A549 (cell line): ENCODE results near the gene IER2. TPM values are rescaled to one million over a fixed set of nuclear protein-coding genes. Genes with fewer than 3 reads are reported as not detected.

Source experiments
- ATAC-seq, 2 experiments: fragments of 200-7000 bp in 1 of 2; fragments of >200 bp in 1 of 2; cut with Nextera tagmentation in 1 of 2; cut with Tn5 transposase in 1 of 2; 3 replicates each; pipeline versions ENCODE4 v1.8.0 to v1.9.1; 2018 to 2020; ENCODE audit warnings: mild to moderate bottlenecking in 1 of 2, moderate library complexity in 1 of 2
- CTCF ChIA-PET: fragments of 300-600 bp; sonication (Branson Sonifier 250); formaldehyde crosslinking; extraction: SDS; loops from one replicate; lab custom pipeline; 2021; ENCODE audit warnings: antibody characterized with exemption, inconsistent platforms; lab: Yijun Ruan, JAX
- POLR2A ChIA-PET: fragments of 350-600 bp; formaldehyde crosslinking; extraction: SDS; loops from one replicate; lab custom pipeline; 2021; ENCODE audit warnings: antibody characterized with exemption, inconsistent platforms; lab: Yijun Ruan, JAX
- DNase-seq, 2 experiments: peaks; one replicate each; pipeline versions ENCODE4 v3.0.0 to v3.0.0-alpha.2; 2011 to 2016; ENCODE audit warnings: low read depth in 1 of 2, low spot score in 1 of 2
- FAIRE-seq: peaks from 2 replicates; lab custom pipeline; 2011; peaks lifted over from hg19 to GRCh38; lab: Jason Lieb, UNC
- H3K27ac ChIP-seq, 2 experiments: fragments of >200 bp; sonication (Bioruptor Twin); formaldehyde crosslinking; 3 replicates each; pipeline ENCODE4 v1.5.1; 2016 to 2017
- H3K4me1 ChIP-seq: fragments of >200 bp; sonication (Bioruptor Twin); formaldehyde crosslinking; 3 replicates; pipeline ENCODE4 v1.6.1; 2016
- H3K4me2 ChIP-seq: fragments of >200 bp; sonication (Bioruptor Twin); formaldehyde crosslinking; 3 replicates; pipeline ENCODE4 v1.6.1; 2016
- H3K4me3 ChIP-seq: fragments of >200 bp; sonication (Bioruptor Twin); formaldehyde crosslinking; 3 replicates; pipeline ENCODE4 v1.5.1; 2016
- H3K9me3 ChIP-seq: fragments of >200 bp; sonication (Bioruptor Twin); formaldehyde crosslinking; 3 replicates; pipeline ENCODE4 v1.6.1; 2016
- CBX2 ChIP-seq: fragments of 200-600 bp; sonication (generic); IDR thresholded peaks from 2 replicates; pipeline ENCODE4 v1.6.1; 2016; ENCODE audit warnings: low read depth, mild to moderate bottlenecking, borderline replicate concordance
- EHF ChIP-seq: fragments of 250-450 bp; sonication (Bioruptor Pico); IDR thresholded peaks from 2 replicates; pipeline ENCODE4 v1.5.0; 2020; ENCODE audit warnings: mild to moderate bottlenecking
- FOSB ChIP-seq: fragments of 250-450 bp; sonication (Bioruptor Pico); IDR thresholded peaks from 2 replicates; pipeline ENCODE4 v1.5.0; 2020; ENCODE audit warnings: mild to moderate bottlenecking, moderate library complexity
- FOSL2 ChIP-seq, 2 experiments: fragments of 450-650 bp in 1 of 2; fragments of >200 bp in 1 of 2; sonication (Bioruptor Twin) in 1 of 2; formaldehyde crosslinking; IDR thresholded peaks; 2 replicates each; pipeline versions ENCODE4 v1.5.0 to v1.6.1; 2016 to 2020; ENCODE audit warnings: mild to moderate bottlenecking in 1 of 2, moderate library complexity in 1 of 2
- FOXS1 ChIP-seq: fragments of 250-450 bp; sonication (Bioruptor Pico); IDR thresholded peaks from 2 replicates; pipeline ENCODE4 v1.5.0; 2020; ENCODE audit warnings: mild to moderate bottlenecking, moderate library complexity
- GATA3 ChIP-seq: IDR thresholded peaks from 2 replicates; pipeline ENCODE4 v1.6.1; 2012; ENCODE audit warnings: borderline replicate concordance
- HDAC2 ChIP-seq: fragments of 200-600 bp; sonication (generic); IDR thresholded peaks from 2 replicates; pipeline ENCODE4 v1.6.1; 2016
- JUN ChIP-seq, 2 experiments: fragments of >200 bp; sonication (Bioruptor Twin); formaldehyde crosslinking; IDR thresholded peaks; 2 replicates in 1 of 2; 3 replicates in 1 of 2; pipeline ENCODE4 v1.6.1; 2016 to 2017
- KDM5A ChIP-seq: fragments of 200-600 bp; sonication (generic); IDR thresholded peaks from 2 replicates; pipeline ENCODE4 v1.6.1; 2016; ENCODE audit warnings: antibody characterized with exemption, mild to moderate bottlenecking
- NFE2L2 ChIP-seq: fragments of 150-350 bp; conservative IDR thresholded peaks from 2 replicates; pipeline ENCODE4 v1.6.1; 2014; ENCODE audit warnings: low read length
- NR3C1 ChIP-seq: fragments of >200 bp; sonication (Bioruptor Twin); formaldehyde crosslinking; IDR thresholded peaks from 3 replicates; pipeline ENCODE4 v1.6.1; 2017
- PHF8 ChIP-seq: fragments of 200-600 bp; sonication (generic); IDR thresholded peaks from 2 replicates; pipeline ENCODE4 v1.6.1; 2016; ENCODE audit warnings: low read depth, mild to moderate bottlenecking, antibody characterized with exemption, moderate library complexity, borderline replicate concordance
- RFX5 ChIP-seq: fragments of 450-650 bp; IDR thresholded peaks from 2 replicates; pipeline ENCODE4 v1.7.1; 2014; ENCODE audit warnings: antibody characterized with exemption, mild to moderate bottlenecking, moderate library complexity
- WGBS: methylation state at CpG from one replicate; pipeline ENCODE4 v1.1.6; 2017; ENCODE audit errors: missing lambda C conversion rate; 5-methylcytosine and 5-hydroxymethylcytosine counted together
- polyA plus RNA-seq, 4 experiments: library from polyadenylated mRNA; depleted of rRNA in 3 of 4; stranded (reverse); fragments of >200 nt; fragmentation: RNase III in 1 of 4; extraction: RNeasy Plus Mini Kit Qiagen cat#74134 plus additional on column Dnase treatment in 1 of 4; gene quantifications; 2 replicates in 3 of 4; 3 replicates in 1 of 4; pipeline ENCODE4 v1.2.3, GENCODE V29; 2011 to 2017
- TF ChIP-seq, protein P1 (sequence below): IDR thresholded peaks from 2 replicates; pipeline ENCODE4 v1.6.1; 2012; ENCODE audit warnings: low read depth, borderline replicate concordance
- TF ChIP-seq, protein P2 (sequence below): fragments of >200 bp; sonication (Bioruptor Twin); formaldehyde crosslinking; IDR thresholded peaks from 3 replicates; pipeline ENCODE4 v1.6.1; 2016
- TF ChIP-seq, protein P3 (sequence below): fragments of 200-600 bp; sonication (generic); IDR thresholded peaks from 2 replicates; pipeline ENCODE4 v1.6.1; 2016; ENCODE audit warnings: antibody characterized with exemption, mild to moderate bottlenecking, moderate library complexity

Gene IER2
- polyA plus RNA-seq, 2 of the 4 experiments (the other 2 are of a cell fraction) = 39.9 to 75.7 TPM

DNA sequence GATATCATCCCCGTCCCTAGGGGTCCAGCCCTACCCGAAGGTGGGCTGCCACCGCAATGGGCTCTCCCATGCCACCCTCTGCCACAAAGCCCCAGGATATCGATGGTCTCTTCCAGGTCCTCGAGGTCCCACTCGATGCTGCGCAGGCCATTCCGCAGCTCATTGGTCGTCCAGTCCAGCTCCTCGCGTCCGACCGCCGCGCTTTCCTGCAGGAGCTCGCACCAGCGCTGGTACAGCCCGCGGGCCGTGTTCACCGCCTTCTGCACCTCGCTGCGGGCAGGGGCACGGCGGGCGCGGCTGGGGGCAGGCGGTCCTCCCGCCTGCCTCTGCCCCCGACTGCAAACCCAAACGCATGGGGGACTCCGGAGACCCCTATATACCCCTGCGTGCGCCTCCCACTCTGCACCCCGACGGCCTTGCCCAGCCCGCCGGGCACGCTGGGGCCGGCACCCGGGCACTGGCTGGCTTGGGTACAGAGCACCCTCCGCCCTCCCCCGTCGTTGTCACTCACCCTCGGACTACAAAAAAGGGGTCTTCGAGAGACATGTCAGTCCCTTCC is 504 bp upstream of the IER2 start:
- DNase-seq (peak in 1 of 2 experiments; percentile 52), FAIRE-seq (no peak), ATAC-seq (peak; percentile 6 to 12; a peak in 5 of 6 replicates)
- peak overlapping the region; percentile 98 for H3K4me2 ChIP-seq
- CTCF ChIA-PET = interaction anchor here (0.6 to 2.5 kb wide), 10 partner anchors 14 to 184 kb away, joined by 3 to 12 read pairs (median 5); no protein-coding TSS in a partner anchor
- POLR2A ChIA-PET = interaction anchor here (1.0 to 2.2 kb wide), 2 partner anchors 14 to 30 kb away, joined by 3 to 25 read pairs; no protein-coding TSS in a partner anchor
- no peaks in the 10 kb centered on the region for H3K9me3 ChIP-seq
- 10% methylated on average over 2 of the region's 46 CpGs for WGBS
- TF ChIP-seq, protein P1, sequence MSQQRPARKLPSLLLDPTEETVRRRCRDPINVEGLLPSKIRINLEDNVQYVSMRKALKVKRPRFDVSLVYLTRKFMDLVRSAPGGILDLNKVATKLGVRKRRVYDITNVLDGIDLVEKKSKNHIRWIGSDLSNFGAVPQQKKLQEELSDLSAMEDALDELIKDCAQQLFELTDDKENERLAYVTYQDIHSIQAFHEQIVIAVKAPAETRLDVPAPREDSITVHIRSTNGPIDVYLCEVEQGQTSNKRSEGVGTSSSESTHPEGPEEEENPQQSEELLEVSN = 0 out of 2 replicates have a peak, but pooled peaks have one; percentile 39
- TF ChIP-seq KDM5A = 0 out of 2 replicates have a peak, but pooled peaks have one; percentile 26
- TF ChIP-seq PHF8 = peak; percentile 37; the same call in 1 of the 2 replicates
- TF ChIP-seq FOXS1 (CRISPR knock-in tag) = no peak
- peak overlapping the region; percentile 95 for H3K4me3 ChIP-seq
- H3K4me1 ChIP-seq = peaks cover 8% of the 10 kb centered on the region; the same call in 1 of the 3 replicates
- H3K27ac ChIP-seq = peak overlapping the region; percentile 99 to 100

DNA sequence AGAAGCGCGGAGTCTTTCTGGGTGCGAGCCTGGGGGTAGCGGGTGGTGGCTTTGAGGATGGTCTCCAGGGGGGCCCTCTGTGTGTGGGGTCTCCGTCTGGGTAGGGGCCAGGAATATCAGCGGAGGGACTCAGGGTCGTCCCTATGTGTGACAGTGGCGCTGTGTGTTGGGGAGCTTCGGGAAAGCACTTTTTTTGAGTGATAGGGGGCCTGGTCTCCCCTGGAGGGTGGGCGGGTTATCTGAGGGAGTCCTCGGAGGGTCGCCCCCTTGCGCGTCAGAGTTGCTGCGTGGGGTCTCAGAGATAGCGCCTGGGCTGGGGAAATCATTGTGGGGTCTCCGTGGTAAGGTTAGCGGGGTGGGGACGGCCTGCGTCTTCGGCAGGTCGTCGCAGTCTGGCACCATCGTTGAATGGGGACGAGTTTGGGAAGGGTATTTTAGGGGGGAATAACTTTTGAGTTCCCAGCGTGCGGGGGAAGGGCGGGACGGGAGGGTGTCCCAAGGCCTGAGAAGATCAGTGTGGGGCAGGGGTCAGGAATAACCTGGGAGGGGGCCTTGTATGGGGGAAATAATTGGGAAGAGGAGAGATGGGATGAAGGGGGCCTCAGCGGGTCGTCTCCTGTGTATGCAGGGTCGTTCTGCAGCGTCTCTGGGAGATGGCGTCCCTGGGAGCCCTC is 857 bp downstream of the IER2 start:
- H3K4me3 ChIP-seq = peak overlapping the region; percentile 95
- peak; percentile 74; the same call in 1 of the 2 replicates for TF ChIP-seq FOSB (CRISPR knock-in tag)
- 0 out of 2 replicates have a peak, but pooled peaks have one; percentile 8 for TF ChIP-seq GATA3
- TF ChIP-seq NFE2L2 = no peak
- no peak for TF ChIP-seq CBX2
- TF ChIP-seq, protein P2, sequence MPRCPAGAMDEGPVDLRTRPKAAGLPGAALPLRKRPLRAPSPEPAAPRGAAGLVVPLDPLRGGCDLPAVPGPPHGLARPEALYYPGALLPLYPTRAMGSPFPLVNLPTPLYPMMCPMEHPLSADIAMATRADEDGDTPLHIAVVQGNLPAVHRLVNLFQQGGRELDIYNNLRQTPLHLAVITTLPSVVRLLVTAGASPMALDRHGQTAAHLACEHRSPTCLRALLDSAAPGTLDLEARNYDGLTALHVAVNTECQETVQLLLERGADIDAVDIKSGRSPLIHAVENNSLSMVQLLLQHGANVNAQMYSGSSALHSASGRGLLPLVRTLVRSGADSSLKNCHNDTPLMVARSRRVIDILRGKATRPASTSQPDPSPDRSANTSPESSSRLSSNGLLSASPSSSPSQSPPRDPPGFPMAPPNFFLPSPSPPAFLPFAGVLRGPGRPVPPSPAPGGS = no peak
- TF ChIP-seq RFX5 = no peak
- TF ChIP-seq JUN (IDR thresholded peaks at IDR 0.05) = 0 out of 5 replicates have a peak, but pooled peaks of 1 of the 2 experiments have one; percentile 57
- TF ChIP-seq EHF = no peak
- TF ChIP-seq HDAC2 = no peak
- TF ChIP-seq, protein P3, sequence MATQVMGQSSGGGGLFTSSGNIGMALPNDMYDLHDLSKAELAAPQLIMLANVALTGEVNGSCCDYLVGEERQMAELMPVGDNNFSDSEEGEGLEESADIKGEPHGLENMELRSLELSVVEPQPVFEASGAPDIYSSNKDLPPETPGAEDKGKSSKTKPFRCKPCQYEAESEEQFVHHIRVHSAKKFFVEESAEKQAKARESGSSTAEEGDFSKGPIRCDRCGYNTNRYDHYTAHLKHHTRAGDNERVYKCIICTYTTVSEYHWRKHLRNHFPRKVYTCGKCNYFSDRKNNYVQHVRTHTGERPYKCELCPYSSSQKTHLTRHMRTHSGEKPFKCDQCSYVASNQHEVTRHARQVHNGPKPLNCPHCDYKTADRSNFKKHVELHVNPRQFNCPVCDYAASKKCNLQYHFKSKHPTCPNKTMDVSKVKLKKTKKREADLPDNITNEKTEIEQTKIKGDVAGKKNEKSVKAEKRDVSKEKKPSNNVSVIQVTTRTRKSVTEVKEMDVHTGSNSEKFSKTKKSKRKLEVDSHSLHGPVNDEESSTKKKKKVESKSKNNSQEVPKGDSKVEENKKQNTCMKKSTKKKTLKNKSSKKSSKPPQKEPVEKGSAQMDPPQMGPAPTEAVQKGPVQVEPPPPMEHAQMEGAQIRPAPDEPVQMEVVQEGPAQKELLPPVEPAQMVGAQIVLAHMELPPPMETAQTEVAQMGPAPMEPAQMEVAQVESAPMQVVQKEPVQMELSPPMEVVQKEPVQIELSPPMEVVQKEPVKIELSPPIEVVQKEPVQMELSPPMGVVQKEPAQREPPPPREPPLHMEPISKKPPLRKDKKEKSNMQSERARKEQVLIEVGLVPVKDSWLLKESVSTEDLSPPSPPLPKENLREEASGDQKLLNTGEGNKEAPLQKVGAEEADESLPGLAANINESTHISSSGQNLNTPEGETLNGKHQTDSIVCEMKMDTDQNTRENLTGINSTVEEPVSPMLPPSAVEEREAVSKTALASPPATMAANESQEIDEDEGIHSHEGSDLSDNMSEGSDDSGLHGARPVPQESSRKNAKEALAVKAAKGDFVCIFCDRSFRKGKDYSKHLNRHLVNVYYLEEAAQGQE = no peak
- TF ChIP-seq NR3C1 = no peak
- TF ChIP-seq FOSL2 (IDR thresholded peaks at IDR 0.05) = no peak
- no peak for TF ChIP-seq FOSL2 (CRISPR knock-in tag; IDR thresholded peaks at IDR 0.05)
- peak overlapping the region; percentile 99 to 100 for H3K27ac ChIP-seq
- DNase-seq = no peak
- peak in 1 of 2 experiments; percentile 1; a peak in 2 of 6 replicates for ATAC-seq
- 2% methylated on average over 9 of the region's 34 CpGs for WGBS
- H3K4me1 ChIP-seq = peaks cover 12% of the 10 kb centered on the region
- ChIA-PET CTCF (interaction anchor here (1.0 to 2.5 kb wide), 9 partner anchors 13 to 186 kb away, joined by 3 to 12 read pairs (median 4); no protein-coding TSS in a partner anchor), POLR2A (interaction anchor here (2.2 to 3.2 kb wide), 2 partner anchors 13 to 16 kb away, joined by 25 to 40 read pairs; no protein-coding TSS in a partner anchor)
- H3K9me3 ChIP-seq = no peaks in the 10 kb centered on the region
- H3K4me2 ChIP-seq = peak overlapping the region; percentile 90
- no peak for FAIRE-seq
